SK-N-SH (cell line): ENCODE measurements around the gene ROBO1. TPM values are rescaled to one million over a fixed set of nuclear protein-coding genes. Genes with fewer than 3 reads are reported as not detected.

Source experiments
- CTCF ChIA-PET: fragments of 300-600, 350-600 bp; formaldehyde crosslinking; extraction: SDS; loops from one replicate; lab custom pipeline; 2021; lab: Yijun Ruan, JAX
- POLR2A ChIA-PET: fragments of 350-600 bp; sonication (Branson Sonifier 250); formaldehyde crosslinking; extraction: SDS; loops from one replicate; lab custom pipeline; 2020; ENCODE audit warnings: antibody characterized with exemption, inconsistent platforms; lab: Yijun Ruan, JAX
- DNase-seq: peaks from one replicate; pipeline ENCODE4 v3.0.0; 2012
- H2AFZ ChIP-seq: fragments of 200-600 bp; sonication (generic); 2 replicates; pipeline ENCODE4 v1.8.1; 2016; ENCODE audit warnings: antibody characterized with exemption, mild to moderate bottlenecking, low read depth
- H3F3A ChIP-seq: fragments of 200-600 bp; sonication (generic); replicated peaks from 2 replicates; pipeline ENCODE3; 2016; ENCODE audit warnings: antibody characterized with exemption, mild to moderate bottlenecking; ENCODE audit not compliant: insufficient read depth
- H3K27ac ChIP-seq, 2 experiments: fragments of 200-500 bp in 1 of 2; fragments of 200-600 bp in 1 of 2; sonication (Bioruptor generic) in 1 of 2; sonication (generic), shearing (Covaris generic) in 1 of 2; 2 replicates each; pipeline versions ENCODE4 v1.5.1 to v1.6.1; 2014 to 2016; ENCODE audit warnings: low read depth in 2 of 2, inconsistent platforms in 1 of 2, low read length in 1 of 2, mild to moderate bottlenecking in 1 of 2, mixed read lengths in 1 of 2
- H3K27me3 ChIP-seq: fragments of 200-600 bp; sonication (generic), shearing (Covaris generic); 2 replicates; pipeline ENCODE4 v1.6.1; 2016; ENCODE audit warnings: mixed run types; ENCODE audit not compliant: insufficient read depth
- H3K36me3 ChIP-seq, 2 experiments: fragments of 200-500 bp in 1 of 2; fragments of 200-600 bp in 1 of 2; sonication (Bioruptor generic) in 1 of 2; sonication (generic) in 1 of 2; replicated peaks in 1 of 2; 2 replicates each; pipeline versions ENCODE3 to v1.5.1; 2014 to 2016; ENCODE audit warnings: low read length in 1 of 2, mild to moderate bottlenecking in 1 of 2; ENCODE audit not compliant: insufficient read depth in 2 of 2, control insufficient read depth in 1 of 2
- H3K4me1 ChIP-seq, 2 experiments: fragments of 200-500 bp in 1 of 2; fragments of 200-600 bp in 1 of 2; sonication (Bioruptor generic) in 1 of 2; sonication (generic), shearing (Covaris generic) in 1 of 2; 2 replicates each; pipeline versions ENCODE4 v1.5.1 to v1.6.1; 2014 to 2016; ENCODE audit warnings: low read depth in 1 of 2, low read length in 1 of 2, mixed run types in 1 of 2; ENCODE audit not compliant: insufficient read depth in 2 of 2, control insufficient read depth in 1 of 2
- H3K4me2 ChIP-seq: fragments of 200-600 bp; sonication (generic), shearing (Covaris generic); 2 replicates; pipeline ENCODE4 v1.6.1; 2017; ENCODE audit warnings: mixed run types
- H3K4me3 ChIP-seq, 2 experiments: fragments of 200-500 bp in 1 of 2; fragments of 200-600 bp in 1 of 2; sonication (Bioruptor generic) in 1 of 2; sonication (generic), shearing (Covaris generic) in 1 of 2; 2 replicates each; pipeline versions ENCODE4 v1.5.1 to v1.8.1; 2014 to 2016; ENCODE audit warnings: low read depth in 2 of 2, inconsistent platforms in 1 of 2, low read length in 1 of 2, mild to moderate bottlenecking in 1 of 2, mixed read lengths in 1 of 2, moderate library complexity in 1 of 2
- H3K79me2 ChIP-seq: fragments of 200-600 bp; sonication (generic); 2 replicates; pipeline ENCODE4 v1.8.1; 2017; ENCODE audit warnings: mild to moderate bottlenecking; ENCODE audit not compliant: insufficient read depth
- H3K9ac ChIP-seq: fragments of 200-600 bp; sonication (generic); 2 replicates; pipeline ENCODE4 v1.6.1; 2017; ENCODE audit warnings: mixed run types
- H3K9me2 ChIP-seq: fragments of 200-600 bp; sonication (generic); 2 replicates; pipeline ENCODE4 v1.6.1; 2017; ENCODE audit warnings: mixed run types
- H3K9me3 ChIP-seq: fragments of 200-600 bp; sonication (generic); 2 replicates; pipeline ENCODE4 v1.6.1; 2017; ENCODE audit warnings: mixed run types, mild to moderate bottlenecking, moderate library complexity
- H4K20me1 ChIP-seq: fragments of 200-600 bp; sonication (generic); 2 replicates; pipeline ENCODE4 v1.6.1; 2017; ENCODE audit warnings: mild to moderate bottlenecking, mixed run types; ENCODE audit not compliant: insufficient read depth
- CTCF ChIP-seq: fragments of 200-600 bp; sonication (generic); IDR thresholded peaks from 2 replicates; pipeline ENCODE4 v1.6.1; 2017; ENCODE audit warnings: antibody characterized with exemption, mild to moderate bottlenecking, moderate library complexity
- ELF1 ChIP-seq: IDR thresholded peaks from 2 replicates; pipeline ENCODE4 v1.4.0; 2012
- JUND ChIP-seq: IDR thresholded peaks from 2 replicates; pipeline ENCODE4 v1.4.0; 2012
- RXRA ChIP-seq: IDR thresholded peaks from 2 replicates; pipeline ENCODE4 v1.4.0; 2012; ENCODE audit warnings: low read depth, mild to moderate bottlenecking, borderline replicate concordance
- SIN3A ChIP-seq: IDR thresholded peaks from 2 replicates; pipeline ENCODE4 v1.6.1; 2012; ENCODE audit warnings: low read depth, mild to moderate bottlenecking, low read length, moderate library complexity, borderline replicate concordance
- WGBS: methylation state at CpG from one replicate; pipeline ENCODE4 v1.1.6; 2017; ENCODE audit warnings: low lambda C conversion rate; 5-methylcytosine and 5-hydroxymethylcytosine counted together
- polyA plus RNA-seq, 3 experiments: library from polyadenylated mRNA; depleted of rRNA; stranded (reverse); fragments of >200 nt; gene quantifications; 2 replicates each; pipeline ENCODE4 v1.2.3, GENCODE V29; 2012
- TF ChIP-seq, protein P1 (sequence below): IDR thresholded peaks from 2 replicates; pipeline ENCODE4; 2012

ROBO1 gene
- polyA plus RNA-seq, 1 of the 3 experiments (the other 2 are of a cell fraction) = 22.7 TPM

DNA sequence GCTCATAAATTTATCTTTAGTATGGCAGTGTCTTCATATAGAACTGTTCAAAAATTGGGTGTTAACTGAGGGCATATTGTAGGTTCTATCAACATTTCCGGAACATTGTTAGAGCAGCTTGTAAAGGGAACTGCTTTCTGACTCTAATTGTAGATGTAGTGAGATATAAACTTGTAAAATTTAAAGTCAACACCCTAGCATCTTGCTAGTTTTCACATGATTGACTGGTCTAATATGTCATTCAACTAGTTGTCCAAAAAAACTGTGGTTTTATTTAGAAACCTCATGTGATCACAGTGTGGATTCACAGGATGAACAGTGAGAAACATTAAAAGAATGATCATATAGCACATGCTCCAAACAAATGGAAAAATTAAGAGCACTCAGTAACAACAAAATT, 607.4 kb downstream of the ROBO1 start:
- no peak overlapping the region for H2AFZ ChIP-seq
- POLR2A ChIA-PET = no interaction called here

DNA sequence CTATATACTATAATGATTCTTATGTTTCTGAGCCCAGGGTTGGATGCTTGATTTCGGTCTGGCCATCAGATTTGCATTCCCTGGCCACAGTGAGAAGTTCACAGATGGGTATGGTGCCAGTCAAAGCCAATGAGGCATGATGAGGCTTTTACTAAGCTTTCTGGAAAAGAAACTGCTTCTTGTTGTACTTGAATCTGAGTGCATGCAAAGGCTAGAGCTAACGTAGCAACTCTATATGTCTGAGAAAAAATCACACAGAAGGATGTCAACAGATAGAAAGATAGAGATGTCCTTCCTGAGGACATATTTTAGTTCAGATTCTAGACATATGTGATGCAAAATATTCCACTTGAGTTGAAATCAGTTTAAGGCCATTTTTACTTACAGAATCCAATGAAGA, 608.1 kb downstream of the ROBO1 start:
- H2AFZ ChIP-seq = no peak overlapping the region
- no peak overlapping the region for H3K27ac ChIP-seq
- 68% methylated on average over 2 of the region's 2 CpGs for WGBS
- peaks cover 3% of the 10 kb centered on the region for H3F3A ChIP-seq
- no peak for DNase-seq
- H3K4me1 ChIP-seq = peaks cover 0 to 11% of the 10 kb centered on the region in 2 experiments; a peak in 1 of 4 replicates
- POLR2A ChIA-PET = no interaction called here
- no peak overlapping the region for H3K9ac ChIP-seq
- TF ChIP-seq, protein P1, sequence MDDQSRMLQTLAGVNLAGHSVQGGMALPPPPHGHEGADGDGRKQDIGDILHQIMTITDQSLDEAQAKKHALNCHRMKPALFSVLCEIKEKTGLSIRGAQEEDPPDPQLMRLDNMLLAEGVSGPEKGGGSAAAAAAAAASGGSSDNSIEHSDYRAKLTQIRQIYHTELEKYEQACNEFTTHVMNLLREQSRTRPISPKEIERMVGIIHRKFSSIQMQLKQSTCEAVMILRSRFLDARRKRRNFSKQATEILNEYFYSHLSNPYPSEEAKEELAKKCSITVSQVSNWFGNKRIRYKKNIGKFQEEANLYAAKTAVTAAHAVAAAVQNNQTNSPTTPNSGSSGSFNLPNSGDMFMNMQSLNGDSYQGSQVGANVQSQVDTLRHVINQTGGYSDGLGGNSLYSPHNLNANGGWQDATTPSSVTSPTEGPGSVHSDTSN = no peak
- no peak for TF ChIP-seq SIN3A
- TF ChIP-seq ELF1 = no peak
- no peak for TF ChIP-seq CTCF
- no peaks in the 10 kb centered on the region for H3K36me3 ChIP-seq
- CTCF ChIA-PET = interaction anchor here (0.7 kb wide), 1 partner anchor 202 kb away, joined by 3 read pairs; no protein-coding TSS in a partner anchor
- H3K79me2 ChIP-seq = no peaks in the 10 kb centered on the region
- no peaks in the 10 kb centered on the region for H3K9me2 ChIP-seq
- no peaks in the 10 kb centered on the region for H4K20me1 ChIP-seq
- no peaks in the 10 kb centered on the region for H3K27me3 ChIP-seq
- no peak overlapping the region for H3K4me2 ChIP-seq
- no peak overlapping the region for H3K4me3 ChIP-seq
- H3K9me3 ChIP-seq = no peaks in the 10 kb centered on the region

More for the DNA sequence above, 607.4 kb downstream of the ROBO1 start:
- no peaks in the 10 kb centered on the region for H3K9me3 ChIP-seq
- WGBS = 85% methylated on average over 1 of the region's 1 CpG
- H3K9ac ChIP-seq = no peak overlapping the region
- H3K27ac ChIP-seq = no peak overlapping the region
- H3K4me2 ChIP-seq = no peak overlapping the region
- no peak for DNase-seq
- H3K9me2 ChIP-seq = no peaks in the 10 kb centered on the region
- H3K4me1 ChIP-seq = peaks cover 0 to 11% of the 10 kb centered on the region in 2 experiments; a peak in 1 of 4 replicates
- TF ChIP-seq CTCF = no peak
- no peak for TF ChIP-seq JUND
- no peak for TF ChIP-seq RXRA
- TF ChIP-seq, all 33 proteins: peak for 0
- H3K36me3 ChIP-seq = no peaks in the 10 kb centered on the region
- CTCF ChIA-PET = interaction anchor here (0.7 kb wide), 1 partner anchor 202 kb away, joined by 3 read pairs; no protein-coding TSS in a partner anchor
- no peaks in the 10 kb centered on the region for H3K79me2 ChIP-seq
- H4K20me1 ChIP-seq = no peaks in the 10 kb centered on the region
- no peaks in the 10 kb centered on the region for H3K27me3 ChIP-seq
- peaks cover 3% of the 10 kb centered on the region for H3F3A ChIP-seq
- no peak overlapping the region for H3K4me3 ChIP-seq
